GM21515 (cell line): ENCODE measurements around the gene ASCL5.

Experiments
- ATAC-seq: cut with Tn5 transposase; IDR thresholded peaks from one replicate; pipeline ENCODE4 v1.9.1; 2021; ENCODE audit not compliant: unreplicated experiment

The ASCL5 gene

DNA sequence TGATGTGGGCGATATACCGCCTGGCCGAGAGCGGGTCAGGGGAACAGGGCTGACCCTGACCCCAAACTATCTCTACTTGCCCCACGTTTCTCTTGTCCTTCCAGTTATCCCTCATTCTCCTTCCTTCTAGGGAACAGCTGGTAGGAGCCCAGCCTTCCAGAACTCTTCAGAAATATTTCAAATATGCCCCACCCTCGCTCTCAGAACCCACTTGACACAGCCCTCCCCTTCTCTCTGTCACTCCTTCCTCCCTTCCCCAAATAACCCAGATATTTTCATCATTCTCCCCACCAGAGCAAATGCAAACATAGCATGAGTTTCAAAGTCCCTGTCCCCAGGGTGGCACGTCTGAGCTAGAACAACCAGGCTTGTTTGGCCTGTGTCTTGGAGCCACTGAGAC is 15.8 kb downstream of the ASCL5 start:
- no peak for ATAC-seq

DNA sequence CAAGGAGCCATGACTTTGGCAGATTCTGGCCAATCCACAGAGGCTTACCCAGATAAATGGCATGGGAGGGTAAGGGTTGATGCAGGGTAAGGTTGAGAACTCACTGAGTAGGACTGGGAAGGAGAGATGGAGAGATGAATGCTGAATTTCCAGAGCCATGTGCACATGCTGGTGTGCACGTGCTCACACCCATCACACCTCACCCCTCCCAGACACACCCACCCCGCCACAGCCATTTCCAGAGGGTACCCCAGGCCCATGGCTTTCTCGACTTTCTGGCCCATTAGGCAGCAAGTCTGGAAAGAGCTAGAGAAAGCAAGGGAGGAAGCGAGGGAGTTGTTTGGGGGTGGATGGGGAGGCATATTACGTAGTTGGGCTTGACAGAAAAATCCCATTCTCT is 16.4 kb downstream of the ASCL5 start:
- ATAC-seq: no peak

DNA sequence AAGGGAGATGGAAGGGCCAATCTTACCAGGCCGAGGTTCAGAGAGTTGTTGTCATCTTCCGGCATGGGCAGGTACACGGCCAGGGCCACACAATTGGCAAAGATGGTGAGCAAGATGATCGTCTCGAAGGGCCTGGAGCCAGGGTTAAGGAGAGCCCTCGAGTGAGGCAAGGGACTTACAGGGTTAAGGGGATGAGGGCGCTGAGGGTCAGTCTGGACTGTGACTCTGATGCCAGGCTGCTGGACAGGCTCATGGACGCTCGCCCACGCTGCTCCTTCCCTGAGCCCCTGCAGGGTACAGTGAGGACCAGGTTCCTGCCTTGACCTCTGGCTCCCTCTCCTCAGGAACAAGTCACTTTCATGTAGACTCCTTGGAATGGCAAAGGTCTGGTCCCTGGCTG is 16.8 kb downstream of the ASCL5 start:
- no peak for ATAC-seq

DNA sequence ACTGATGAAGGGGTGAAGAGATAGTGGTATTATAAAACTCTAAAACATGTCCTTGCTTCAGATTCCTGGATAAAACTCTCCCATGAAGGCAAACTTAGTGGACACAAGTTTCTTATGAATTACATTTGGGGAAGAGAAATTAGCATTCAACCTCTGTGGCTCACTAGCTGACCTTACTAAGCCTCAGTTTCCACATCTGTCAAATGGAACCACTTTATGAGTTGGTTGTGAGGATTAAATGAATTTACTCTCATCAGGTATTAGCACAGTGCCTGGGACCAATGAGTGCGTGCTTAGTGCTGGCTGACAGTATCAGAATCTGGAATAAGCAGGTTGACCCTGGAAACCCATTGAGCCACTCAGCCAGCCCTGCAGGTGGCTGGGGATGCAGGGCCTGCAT is 17.3 kb downstream of the ASCL5 start:
- ATAC-seq: no peak

DNA sequence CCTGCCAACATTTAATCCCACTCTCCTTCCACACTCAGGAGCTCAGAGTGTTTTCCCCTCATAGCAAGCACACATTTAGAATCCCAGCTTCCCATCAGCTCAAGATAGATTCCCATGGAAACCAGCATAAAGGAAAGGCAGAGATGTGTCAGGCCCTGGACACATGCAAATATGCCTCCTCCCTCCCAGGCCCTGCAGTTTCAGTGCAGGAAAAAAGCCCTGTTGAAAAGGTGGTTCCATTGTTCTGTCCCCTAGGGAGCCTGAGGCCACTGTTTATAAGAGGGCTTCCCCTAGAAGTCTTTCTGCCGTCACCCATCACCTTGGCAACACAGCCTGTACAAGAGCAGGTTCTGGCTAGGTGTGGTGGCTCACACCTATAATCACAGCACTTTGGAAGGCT is 18.4 kb downstream of the ASCL5 start:
- ATAC-seq: no peak

DNA sequence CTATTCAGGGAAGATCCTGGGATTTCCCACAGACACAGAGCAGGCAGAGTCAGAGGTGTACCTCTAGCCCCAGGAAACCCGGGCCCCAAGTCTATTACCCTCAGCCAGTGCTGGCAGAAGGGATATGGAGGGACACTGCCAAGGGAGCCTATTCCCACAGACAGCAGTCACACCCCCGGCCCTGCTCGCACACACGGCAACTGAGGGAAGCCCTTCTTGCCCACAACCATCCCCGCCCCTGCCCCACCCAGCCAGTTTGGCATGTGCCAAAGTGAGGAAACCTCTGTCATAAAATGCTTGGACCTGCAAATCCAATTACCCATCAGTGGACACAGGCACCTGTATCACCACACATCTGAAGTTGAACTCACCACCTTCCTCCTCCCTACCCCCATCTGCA is 21.3 kb downstream of the ASCL5 start:
- ATAC-seq: no peak

DNA sequence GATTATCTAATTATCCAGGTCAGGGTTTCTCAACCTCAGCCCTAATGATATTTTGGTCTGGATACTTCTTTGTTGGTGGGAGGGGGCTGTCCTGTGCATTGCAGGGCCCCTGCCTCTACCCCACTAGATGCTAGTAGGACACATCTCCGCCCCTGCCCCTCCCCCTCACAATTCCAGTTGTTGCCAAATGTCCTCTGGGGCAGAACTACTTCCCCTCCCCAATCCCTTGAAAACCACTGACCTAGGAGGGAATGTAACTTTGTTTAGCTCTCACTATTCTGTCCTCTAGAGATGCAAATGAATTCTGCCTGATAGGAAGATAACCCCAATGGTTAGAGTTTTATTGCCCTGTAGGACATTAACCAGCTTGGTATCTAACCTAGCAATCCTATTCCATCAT is 22.8 kb downstream of the ASCL5 start:
- ATAC-seq: no peak

DNA sequence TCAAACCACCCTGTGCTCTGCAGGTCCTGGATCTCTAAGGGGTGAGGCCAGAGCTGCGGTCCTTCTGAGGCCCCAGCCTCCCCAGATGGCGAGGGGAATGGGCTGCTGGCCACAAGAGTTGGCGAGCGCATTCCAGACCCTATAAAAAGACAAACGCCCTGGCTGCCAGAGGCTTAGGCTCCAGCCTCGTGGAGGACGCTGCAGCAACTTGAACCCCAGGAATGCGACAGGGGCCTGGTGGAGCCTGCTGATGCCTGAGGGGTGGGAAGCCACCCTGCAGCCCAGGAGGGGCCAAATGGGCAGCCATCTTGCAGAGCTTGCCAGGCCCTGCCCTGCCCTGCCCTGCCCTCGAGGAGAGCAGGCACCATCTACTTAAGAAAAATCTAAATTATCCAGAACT is 23.3 kb downstream of the ASCL5 start:
- ATAC-seq: no peak

DNA sequence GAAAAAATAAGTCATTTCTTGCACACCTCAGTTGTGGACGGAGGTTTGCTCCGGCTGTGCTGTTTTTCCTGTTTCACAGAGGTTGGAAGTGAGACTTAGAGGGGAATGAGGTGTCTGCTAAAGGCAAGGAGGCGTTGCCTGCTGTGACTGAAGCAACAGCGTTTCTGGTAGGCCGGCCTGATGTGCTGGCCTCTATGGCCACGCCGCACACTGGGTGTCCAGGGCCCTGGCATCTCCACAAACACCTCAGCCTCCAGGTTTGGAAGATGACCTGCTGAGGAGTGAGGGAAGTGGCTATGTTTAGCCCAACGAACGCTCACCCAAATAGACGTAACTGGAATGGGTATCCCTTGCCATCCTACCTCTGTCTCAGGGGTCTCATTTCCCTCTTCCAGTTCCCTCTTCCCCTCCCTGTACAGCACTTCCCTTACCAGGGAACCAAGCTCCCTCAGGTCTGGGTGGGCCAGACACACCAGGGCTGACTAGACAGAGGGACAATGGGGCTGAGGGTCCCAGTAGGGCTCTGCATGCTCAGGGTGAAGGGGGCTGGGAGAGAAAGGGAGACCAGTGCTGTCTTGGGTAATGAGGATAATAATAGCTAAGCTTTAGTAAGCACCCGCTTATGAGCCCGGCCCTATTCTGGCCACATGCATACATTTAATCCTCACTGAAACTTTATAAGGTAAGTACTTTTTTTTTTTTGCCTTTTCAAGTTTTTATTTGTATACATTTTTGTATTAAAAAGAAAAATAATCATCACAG is 26.6 kb downstream of the ASCL5 start:
- ATAC-seq: no peak

DNA sequence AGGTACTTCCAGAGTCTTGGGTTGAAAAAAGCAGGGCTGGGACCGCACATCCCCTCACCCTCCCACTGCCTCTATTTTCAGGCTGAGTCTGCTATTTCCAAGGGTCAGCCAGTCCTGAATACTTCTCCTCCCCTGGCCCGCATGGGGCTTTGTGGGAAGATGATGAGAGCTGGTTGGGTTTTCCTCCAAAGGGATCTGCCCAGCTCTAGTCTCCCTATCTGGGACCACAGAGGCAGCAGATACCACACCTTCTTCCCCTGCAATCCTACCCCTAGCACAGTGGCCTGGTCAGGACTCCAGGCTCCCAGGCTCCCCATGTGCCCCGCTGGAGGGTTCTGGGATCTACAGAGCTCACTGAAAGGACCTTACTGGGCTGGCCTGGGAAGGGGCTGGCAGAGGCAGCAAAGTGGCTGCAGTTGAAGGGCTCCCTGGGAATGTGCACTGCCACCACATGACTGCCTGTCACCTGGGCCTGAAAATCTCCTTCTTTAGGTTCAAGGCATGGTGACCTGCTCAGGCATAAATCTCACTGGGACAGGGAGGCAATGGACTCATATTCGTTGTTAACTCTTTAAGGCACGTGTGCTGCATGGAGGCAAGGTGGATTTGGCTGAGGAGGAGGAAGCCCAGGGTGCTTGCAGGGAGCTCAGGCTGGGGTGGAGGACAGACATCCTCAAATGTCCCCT is 27.8 kb downstream of the ASCL5 start:
- ATAC-seq: no peak

DNA sequence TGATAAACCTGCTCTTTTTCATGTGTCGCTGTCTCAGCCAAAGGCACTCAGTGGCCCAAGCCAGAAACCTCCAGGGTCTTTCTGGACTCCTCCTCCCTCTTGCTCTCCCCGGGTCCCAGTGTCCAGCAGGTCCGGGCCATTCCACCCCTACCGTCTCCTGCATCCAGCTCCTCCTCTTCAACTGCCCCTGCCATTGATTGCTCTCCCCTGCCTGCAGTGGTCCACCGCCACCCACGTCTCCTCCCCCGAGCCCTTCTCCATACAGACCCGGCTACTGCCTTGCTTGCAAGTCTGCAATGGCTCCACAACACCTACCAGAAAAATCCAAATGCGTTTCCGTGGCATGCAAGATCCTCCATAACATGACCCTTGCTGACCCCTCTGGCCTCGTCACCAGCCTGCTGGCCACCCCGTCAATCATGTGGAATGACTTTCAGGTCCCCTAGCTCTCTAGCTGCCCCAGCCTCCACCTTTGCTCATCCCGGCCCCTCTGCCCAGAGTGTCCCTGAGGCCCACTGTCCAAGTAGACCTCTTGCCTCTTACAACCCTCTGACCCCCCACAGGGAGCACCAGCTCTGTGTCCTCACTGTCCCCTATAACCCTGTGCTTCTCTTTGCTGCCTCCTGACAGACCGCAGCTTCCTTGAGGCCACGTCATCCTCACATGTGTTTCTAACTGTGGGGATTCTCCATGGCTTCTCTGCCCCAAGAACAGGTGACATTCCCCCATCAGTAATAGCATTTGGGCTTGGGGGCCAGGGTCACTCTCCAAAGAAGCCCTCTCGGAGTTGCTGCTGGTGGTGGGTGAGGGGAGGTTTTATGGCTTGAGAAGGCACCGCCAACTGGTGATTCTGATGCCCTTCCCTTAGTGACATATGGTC is 29.8 kb downstream of the ASCL5 start:
- no peak for ATAC-seq

DNA sequence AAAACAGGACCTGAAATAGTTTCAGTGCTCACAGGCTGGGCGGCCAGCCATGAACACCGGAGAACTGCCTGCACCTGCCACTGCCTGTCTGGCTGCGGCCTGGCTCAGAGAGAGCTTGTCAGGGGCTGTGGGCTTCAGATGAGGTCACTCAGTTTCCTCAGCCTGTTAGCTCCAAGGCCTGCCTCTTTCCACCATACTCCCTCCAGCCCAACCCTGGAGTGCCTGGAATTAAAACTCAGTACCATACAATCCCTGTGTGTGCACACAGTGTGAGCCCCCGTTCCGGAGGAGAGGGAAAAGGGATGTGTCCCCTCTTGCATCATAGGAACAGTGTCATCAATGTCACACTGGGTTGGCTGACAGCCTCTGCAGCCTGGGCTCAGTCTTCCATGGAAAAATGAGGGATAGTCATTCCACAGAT is 30.9 kb downstream of the ASCL5 start:
- ATAC-seq: peak; percentile 62

DNA sequence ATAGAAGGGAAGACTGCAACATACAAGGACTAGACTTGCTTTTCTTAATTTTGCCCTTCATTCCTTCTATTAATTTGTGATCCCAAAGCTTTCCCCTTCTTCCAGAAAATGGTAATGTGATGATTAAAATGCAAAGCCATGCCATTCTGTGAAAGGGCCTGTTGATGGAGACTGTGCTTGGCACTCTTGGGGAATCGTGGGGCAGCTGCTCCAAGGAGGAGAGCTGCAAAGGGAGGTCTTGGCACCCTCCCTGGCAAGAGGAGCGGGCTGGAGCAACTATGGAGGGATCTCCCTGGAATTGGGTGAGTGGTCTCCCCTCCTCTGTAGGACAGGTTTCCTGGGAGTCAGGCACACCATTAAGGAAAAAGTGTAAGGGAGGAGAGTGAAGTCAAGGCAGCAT is 31.4 kb downstream of the ASCL5 start:
- no peak for ATAC-seq

DNA sequence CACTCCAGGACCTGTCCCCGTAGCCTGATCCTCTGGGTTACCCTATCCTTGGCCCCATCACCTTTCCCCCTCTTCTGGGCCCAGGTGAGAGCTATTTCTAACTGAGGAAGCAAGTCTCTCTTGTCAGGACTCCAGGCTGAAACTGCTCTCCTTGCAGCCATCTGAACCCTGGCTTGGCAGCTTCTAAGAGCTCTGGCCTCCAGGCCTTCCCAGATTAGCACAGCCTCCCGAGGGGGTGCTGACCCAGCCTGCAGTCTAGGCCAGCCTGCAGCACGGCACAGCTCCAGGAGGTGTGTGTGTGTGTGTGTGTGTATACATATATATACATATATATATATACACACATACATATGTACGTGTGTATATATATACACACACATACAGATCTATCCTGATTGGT is 32.2 kb downstream of the ASCL5 start:
- ATAC-seq: no peak

DNA sequence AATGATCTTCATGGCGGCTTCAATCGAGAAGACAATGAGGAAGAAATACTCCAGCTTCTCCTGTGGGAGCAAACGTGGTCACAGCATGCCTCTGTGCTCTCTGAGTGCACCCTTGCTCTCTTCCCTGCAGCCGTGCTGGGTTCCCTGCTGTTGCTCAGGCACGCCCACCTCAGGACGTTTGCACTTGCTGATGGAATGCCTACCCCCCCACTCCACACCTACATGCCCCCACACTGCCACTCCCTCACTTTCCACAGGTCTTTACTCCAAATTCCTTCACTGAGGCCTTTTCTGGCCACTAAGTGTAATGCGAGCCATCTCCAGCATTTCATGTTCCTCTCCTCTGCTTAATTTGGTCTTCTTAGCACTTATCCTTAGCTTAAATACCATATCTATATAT is 33.0 kb downstream of the ASCL5 start:
- ATAC-seq: no peak

DNA sequence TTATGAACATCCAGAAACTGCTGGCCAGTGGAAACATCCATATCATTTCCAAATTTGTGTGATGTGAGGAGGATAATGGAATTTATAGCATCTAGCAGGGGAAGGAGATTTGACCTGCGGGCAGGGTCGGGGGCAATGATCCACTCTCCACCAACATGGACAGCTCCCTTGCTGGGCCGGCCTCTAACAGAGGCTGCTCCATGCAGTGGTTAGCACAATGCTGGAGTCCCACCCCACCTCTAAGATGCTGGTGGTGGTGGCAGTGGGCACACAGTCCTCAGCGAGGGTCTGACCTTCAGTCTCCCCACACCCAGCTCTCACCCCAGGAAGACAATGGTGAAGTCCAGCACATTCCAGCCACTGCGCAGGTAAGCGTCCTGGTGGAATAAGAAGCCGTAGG is 33.4 kb downstream of the ASCL5 start:
- ATAC-seq: no peak

DNA sequence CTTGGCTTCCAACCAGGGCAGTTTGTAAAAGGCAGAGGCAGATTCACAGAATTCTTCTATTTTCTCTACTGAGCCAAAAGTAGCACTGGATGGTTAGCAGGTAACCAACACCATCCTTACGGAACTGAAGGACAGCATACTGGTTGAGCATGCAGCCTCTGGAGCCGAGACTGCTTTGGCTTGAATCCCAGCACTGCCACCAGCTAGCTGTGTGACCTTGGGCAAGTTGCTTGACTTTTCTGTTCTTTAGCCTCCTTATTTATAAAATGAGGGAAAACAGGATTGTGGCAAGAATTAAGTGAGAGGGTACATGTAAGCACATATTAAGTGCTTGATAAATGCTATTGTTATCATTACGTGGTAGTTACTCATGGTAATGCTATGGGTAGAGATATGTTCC is 34.2 kb downstream of the ASCL5 start:
- ATAC-seq: no peak

DNA sequence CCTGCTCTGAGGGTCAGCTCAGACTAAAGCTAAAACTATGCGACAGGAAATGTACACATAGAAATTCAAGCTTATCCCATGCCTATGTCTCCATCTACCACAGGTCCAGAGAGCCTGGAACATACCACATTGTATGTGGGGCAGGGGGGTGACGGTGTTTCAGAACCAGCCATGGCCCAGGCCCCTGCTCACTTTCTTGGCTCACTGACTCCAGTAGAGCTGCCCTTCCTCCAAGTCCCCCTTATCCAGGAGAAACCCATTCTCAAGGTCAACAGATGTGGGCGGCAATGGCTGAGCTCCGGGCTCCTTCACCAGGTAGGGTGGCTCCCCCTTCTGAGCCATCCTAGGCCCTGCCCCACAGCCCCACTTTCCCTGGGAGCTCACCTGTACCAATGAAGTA is 35.7 kb downstream of the ASCL5 start:
- ATAC-seq: no peak

DNA sequence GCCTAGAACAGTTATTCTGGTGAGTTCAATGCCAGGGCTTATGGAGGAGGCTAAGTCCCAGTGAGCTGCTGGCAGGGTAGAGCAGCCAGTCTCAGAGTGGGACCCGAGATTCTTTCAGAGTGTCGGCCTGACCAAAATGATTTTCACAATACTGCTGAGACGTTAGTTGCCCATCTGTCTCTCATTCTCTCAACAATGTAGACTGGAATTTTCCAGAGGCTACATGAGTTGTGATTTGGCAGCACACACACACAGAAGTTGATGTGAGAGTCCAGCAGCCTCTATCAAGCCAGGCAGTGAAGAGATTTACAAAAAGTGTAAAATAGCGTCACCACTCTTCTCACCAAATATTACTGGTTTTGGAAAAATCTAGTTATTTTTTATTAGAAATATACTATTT is 36.4 kb downstream of the ASCL5 start:
- no peak for ATAC-seq

DNA sequence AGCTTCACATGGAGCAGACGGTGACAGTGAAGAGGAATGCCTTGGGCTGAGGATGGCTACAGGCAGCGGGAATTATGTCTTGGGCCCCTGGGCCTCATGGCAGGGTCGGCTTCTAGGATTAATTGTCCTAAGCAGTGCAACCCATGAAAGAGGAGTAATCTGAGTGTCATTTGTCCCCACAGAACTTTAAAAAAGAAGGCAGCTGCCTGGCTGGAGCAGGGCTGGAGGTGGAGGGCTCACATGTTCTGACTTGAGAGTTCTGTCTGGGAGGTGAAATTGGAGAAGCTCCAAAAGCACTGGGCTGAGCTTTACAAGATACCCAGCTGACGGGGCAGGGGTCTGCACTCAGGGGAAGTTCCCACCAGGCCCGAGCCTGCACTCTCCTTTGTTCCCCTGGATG is 37.4 kb downstream of the ASCL5 start:
- no peak for ATAC-seq

DNA sequence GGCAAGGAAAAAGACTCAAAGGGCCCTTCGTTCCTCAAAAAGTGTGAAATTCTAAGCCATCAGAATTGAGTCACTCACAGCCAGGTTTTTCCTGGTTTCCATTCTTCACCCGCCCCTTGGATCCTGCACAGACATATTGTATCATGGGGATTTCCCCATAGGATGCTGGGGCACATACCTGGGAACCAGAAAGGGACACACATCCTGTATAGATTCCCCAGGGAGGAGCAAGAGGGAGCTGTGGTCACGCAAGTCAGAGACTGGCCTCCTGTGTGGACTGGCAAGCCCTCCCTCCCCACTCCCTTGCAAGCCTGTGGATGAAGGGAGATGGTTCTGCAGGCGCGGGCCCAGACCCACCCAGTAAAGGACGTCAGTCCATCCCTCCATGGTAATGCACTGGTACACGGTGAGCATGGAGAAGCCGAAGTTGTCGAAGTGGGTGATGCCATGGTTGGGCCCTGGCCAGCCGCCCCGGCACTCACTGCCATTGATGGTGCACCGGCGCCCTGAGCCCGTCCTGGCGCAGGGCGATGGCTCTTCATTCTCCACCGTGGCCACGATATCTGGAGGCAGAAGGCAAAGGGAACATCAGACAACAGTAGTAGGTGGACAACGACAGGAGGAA is 38.0 kb downstream of the ASCL5 start:
- ATAC-seq: no peak
